Endodermal cell (in vitro differentiated cells): ENCODE measurements around the gene TBC1D22B. TPM values are rescaled to one million over a fixed set of nuclear protein-coding genes. Genes with fewer than 3 reads are reported as not detected.

Experiments
- DNase-seq: peaks from one replicate; pipeline ENCODE4 v3.0.0-alpha.2; 2017
- H3K27ac ChIP-seq: 2 replicates; pipeline ENCODE4 v1.5.1; 2013; ENCODE audit warnings: mild to moderate bottlenecking, low read depth, low read length, moderate library complexity
- H3K27me3 ChIP-seq: 2 replicates; pipeline ENCODE4 v1.6.1; 2013; ENCODE audit warnings: mild to moderate bottlenecking, low read length, moderate library complexity; ENCODE audit not compliant: insufficient read depth, control insufficient read depth, poor library complexity, severe bottlenecking
- H3K36me3 ChIP-seq: 2 replicates; pipeline ENCODE4 v1.7.0; 2013; ENCODE audit warnings: mild to moderate bottlenecking, low read length, moderate library complexity; ENCODE audit not compliant: control insufficient read depth, insufficient read depth
- H3K4me1 ChIP-seq: one replicate; pipeline ENCODE4 v1.7.0; 2013; ENCODE audit warnings: low read length; ENCODE audit not compliant: control insufficient read depth, insufficient read depth
- H3K4me3 ChIP-seq: 2 replicates; pipeline ENCODE4 v1.5.1; 2013; ENCODE audit warnings: mild to moderate bottlenecking, low read length, moderate library complexity
- H3K9ac ChIP-seq: 2 replicates; pipeline ENCODE4 v1.6.1; 2013; ENCODE audit warnings: mild to moderate bottlenecking, low read length, moderate library complexity; ENCODE audit not compliant: poor library complexity, severe bottlenecking; ENCODE audit errors: extremely low read depth
- H3K9me3 ChIP-seq: 2 replicates; pipeline ENCODE4 v1.6.1; 2013; ENCODE audit warnings: mild to moderate bottlenecking, low read length, moderate library complexity; ENCODE audit not compliant: control insufficient read depth
- H3K27ac Mint-ChIP-seq: 2 replicates; pipeline ENCODE4 v1.8.0; 2020; ENCODE audit warnings: mixed read lengths
- H3K27me3 Mint-ChIP-seq: 2 replicates; pipeline ENCODE4 v1.8.0; 2021; ENCODE audit warnings: mild to moderate bottlenecking, mixed read lengths; ENCODE audit not compliant: insufficient read depth
- H3K36me3 Mint-ChIP-seq: 2 replicates; pipeline ENCODE4 v1.8.0; 2020; ENCODE audit warnings: low read depth, mixed read lengths
- H3K4me1 Mint-ChIP-seq: 2 replicates; pipeline ENCODE4 v1.8.0; 2020; ENCODE audit warnings: mixed read lengths
- H3K4me3 Mint-ChIP-seq: 2 replicates; pipeline ENCODE4 v1.8.0; 2020; ENCODE audit warnings: mild to moderate bottlenecking, moderate library complexity, mixed read lengths
- H3K9me3 Mint-ChIP-seq: 2 replicates; pipeline ENCODE4 v1.8.0; 2020; ENCODE audit warnings: mild to moderate bottlenecking, mixed read lengths
- WGBS, 2 experiments: methylation state at CpG; one replicate each; pipeline versions ENCODE4 v1.1.5 to v1.1.7; 2013; ENCODE audit warnings: missing lambda C conversion rate in 2 of 2, mixed read lengths in 1 of 2; ENCODE audit not compliant: insufficient coverage in 1 of 2, insufficient read length in 1 of 2; 5-methylcytosine and 5-hydroxymethylcytosine counted together
- total RNA-seq, 2 donors: library from RNA; stranded (reverse); fragmentation: NEBNext Ultra II Directional in 1 of 2; extraction: Animal tissue kit (Norgen Biotek cat#: 25700) in 1 of 2; gene quantifications; 2 replicates in 1 of 2; 3 replicates in 1 of 2; pipeline ENCODE4 v1.2.1, GENCODE V29; 2021
- TF ChIP-seq, protein P1 (sequence below): fragments of 200-600 bp; sonication (generic); conservative IDR thresholded peaks from 2 replicates; pipeline ENCODE4 v1.5.0; 2021; ENCODE audit warnings: antibody characterized with exemption, mild to moderate bottlenecking

Gene TBC1D22B
- total RNA-seq, 2 donors from 2014 or later, result 13.8 to 20.1 TPM

GRCh38 chr6:37225350-37226169 lies 32.0 kb upstream of the TBC1D22B start:
- DNase-seq, result peak; percentile 24
- Histone ChIP-seq H3K4me1 (no peaks in the 10 kb centered on the region), H3K9ac (no peak overlapping the region), H3K4me3 (no peak overlapping the region), H3K9me3 (no peaks in the 10 kb centered on the region), H3K36me3 (no peaks in the 10 kb centered on the region), H3K27ac (no peak overlapping the region), H3K27me3 (no peaks in the 10 kb centered on the region)
- 81 to 89% methylated on average over 4 to 5 of the region's 5 CpGs for WGBS, 2 experiments
- Mint-ChIP-seq H3K4me3 (no peak overlapping the region), H3K27ac (no peak overlapping the region), H3K9me3 (no peaks in the 10 kb centered on the region), H3K27me3 (no peaks in the 10 kb centered on the region), H3K36me3 (no peaks in the 10 kb centered on the region), H3K4me1 (peaks cover 12% of the 10 kb centered on the region)
- TF ChIP-seq, protein P1, sequence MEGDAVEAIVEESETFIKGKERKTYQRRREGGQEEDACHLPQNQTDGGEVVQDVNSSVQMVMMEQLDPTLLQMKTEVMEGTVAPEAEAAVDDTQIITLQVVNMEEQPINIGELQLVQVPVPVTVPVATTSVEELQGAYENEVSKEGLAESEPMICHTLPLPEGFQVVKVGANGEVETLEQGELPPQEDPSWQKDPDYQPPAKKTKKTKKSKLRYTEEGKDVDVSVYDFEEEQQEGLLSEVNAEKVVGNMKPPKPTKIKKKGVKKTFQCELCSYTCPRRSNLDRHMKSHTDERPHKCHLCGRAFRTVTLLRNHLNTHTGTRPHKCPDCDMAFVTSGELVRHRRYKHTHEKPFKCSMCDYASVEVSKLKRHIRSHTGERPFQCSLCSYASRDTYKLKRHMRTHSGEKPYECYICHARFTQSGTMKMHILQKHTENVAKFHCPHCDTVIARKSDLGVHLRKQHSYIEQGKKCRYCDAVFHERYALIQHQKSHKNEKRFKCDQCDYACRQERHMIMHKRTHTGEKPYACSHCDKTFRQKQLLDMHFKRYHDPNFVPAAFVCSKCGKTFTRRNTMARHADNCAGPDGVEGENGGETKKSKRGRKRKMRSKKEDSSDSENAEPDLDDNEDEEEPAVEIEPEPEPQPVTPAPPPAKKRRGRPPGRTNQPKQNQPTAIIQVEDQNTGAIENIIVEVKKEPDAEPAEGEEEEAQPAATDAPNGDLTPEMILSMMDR, result no peak

- Histone ChIP-seq H3K27me3 (no peaks in the 10 kb centered on the region), H3K27ac (no peak overlapping the region), H3K36me3 (no peaks in the 10 kb centered on the region), H3K4me1 (no peaks in the 10 kb centered on the region), H3K9ac (no peak overlapping the region), H3K9me3 (no peaks in the 10 kb centered on the region), H3K4me3 (no peak overlapping the region)
- H3K27ac Mint-ChIP-seq, result no peak overlapping the region
- peaks cover 1% of the 10 kb centered on the region for H3K27me3 Mint-ChIP-seq
- H3K36me3 Mint-ChIP-seq, result no peaks in the 10 kb centered on the region
- no peak overlapping the region for H3K4me3 Mint-ChIP-seq
- no peaks in the 10 kb centered on the region for H3K9me3 Mint-ChIP-seq
- no peak for DNase-seq
- TF ChIP-seq, protein P1, result no peak
- H3K4me1 Mint-ChIP-seq, result peaks cover 13% of the 10 kb centered on the region
- 90 to 92% methylated on average over 6 of the region's 6 CpGs for WGBS, 2 experiments
Observed at GRCh38 chr6:37230104-37230503, 27.5 kb upstream of the TBC1D22B start.

DNA sequence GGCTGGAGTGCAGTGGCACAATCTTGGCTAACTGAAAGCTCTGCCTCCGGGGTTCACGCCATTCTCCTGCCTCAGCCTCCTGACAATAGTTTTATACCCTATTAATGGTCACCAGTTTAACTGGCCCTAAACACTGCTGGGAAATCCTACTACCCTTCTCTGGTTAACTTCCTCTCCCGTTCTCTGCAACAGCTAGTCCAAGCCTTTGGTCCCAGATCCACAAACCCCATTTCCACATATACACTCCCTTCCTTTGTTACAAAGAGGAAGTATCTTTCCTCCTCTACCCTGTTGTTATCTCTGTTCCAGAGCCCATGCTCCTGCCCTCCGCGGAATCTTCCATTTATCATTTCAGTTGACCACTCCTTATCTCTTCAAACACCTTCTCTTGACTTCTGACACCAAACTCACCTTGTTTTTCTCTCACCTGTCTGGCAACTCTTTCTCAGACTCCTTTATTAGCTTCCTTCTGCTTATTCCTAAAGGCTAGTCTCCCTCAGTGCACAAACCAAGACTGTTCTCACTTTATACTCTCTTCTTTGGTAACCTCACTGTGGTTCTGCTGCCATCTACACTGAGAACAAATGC lies 25.0 kb upstream of the TBC1D22B start:
- Histone ChIP-seq H3K27ac (no peak overlapping the region), H3K9me3 (no peaks in the 10 kb centered on the region), H3K4me3 (no peak overlapping the region), H3K27me3 (no peaks in the 10 kb centered on the region), H3K36me3 (no peaks in the 10 kb centered on the region), H3K9ac (no peak overlapping the region), H3K4me1 (no peaks in the 10 kb centered on the region)
- H3K4me1 Mint-ChIP-seq, result peaks cover 13% of the 10 kb centered on the region
- H3K36me3 Mint-ChIP-seq, result no peaks in the 10 kb centered on the region
- no peak overlapping the region for H3K27ac Mint-ChIP-seq
- H3K27me3 Mint-ChIP-seq, result peaks cover 1% of the 10 kb centered on the region
- 87 to 93% methylated on average over 5 of the region's 5 CpGs for WGBS, 2 experiments
- no peak for DNase-seq
- TF ChIP-seq, protein P1, result no peak
- peaks cover 2% of the 10 kb centered on the region for H3K9me3 Mint-ChIP-seq
- H3K4me3 Mint-ChIP-seq, result no peak overlapping the region
